Measurements from ENCODE around the gene PPP1R9B. TPM values are rescaled to one million over a fixed set of nuclear protein-coding genes. Genes with fewer than 3 reads are reported as not detected.

The PPP1R9B gene
- total RNA-seq, 1 donor from 2014 or later: 61.5 TPM

DNA sequence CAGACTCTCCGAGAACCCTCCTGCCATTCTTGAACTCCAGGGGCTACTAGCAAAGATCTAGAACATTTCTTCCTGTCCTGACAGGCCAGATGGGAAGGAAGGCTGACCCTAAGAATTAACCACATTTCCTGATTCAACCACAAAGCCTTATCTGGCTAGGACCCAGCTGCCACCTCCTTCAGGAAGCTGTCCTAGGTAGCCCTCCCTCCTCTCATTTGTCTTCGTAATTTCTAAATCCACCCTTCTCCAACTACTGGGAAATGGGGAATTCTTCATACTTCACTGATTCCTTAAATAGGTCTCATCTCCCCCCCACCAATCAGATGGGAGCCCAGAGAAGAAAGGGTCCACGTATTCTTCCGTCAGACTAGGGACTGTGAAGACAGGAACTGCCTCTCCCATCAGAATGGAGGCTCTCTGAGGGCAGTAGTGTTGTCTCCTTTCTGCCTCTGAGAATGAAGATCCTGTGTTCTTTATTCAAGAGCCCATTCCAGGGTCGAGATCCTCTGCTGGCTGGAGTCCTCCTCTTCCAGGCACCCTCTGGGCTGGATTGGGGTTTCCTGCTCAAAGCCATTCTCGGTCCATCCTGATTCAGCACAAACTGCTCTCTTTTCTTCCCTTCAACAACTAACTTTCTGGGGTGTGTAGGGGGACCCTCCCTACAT is 22.6 kb downstream of the PPP1R9B start:
- no peak for DNase-seq (ENCODE audit: low spot score)

DNA sequence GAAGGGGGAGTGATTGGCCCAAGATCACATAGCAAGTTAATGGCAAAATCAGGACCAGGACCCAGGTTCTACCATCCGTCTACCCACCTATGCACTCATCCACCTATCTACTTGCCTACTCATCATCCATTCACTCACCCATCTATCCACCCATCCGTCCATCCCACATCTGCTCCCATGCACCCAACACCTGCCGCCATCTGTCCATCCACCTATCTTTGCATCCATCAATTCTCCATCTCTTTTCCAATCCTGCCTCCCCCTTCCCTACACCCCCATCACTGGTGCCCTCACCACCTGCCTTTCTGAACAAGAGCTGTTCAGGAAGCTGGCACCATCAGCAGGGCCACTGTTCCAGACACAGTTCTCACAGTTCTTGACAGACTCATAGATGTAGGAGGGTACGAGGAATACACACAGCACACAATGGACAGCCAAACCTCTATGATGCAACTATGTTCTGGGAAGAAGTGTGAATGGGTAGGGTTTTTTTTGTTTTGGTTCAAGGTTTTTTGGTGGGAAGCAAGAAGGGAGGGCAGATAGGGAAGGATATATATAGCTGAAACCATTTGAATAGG is 25.0 kb downstream of the PPP1R9B start:
- DNase-seq (ENCODE audit: low spot score): no peak

DNA sequence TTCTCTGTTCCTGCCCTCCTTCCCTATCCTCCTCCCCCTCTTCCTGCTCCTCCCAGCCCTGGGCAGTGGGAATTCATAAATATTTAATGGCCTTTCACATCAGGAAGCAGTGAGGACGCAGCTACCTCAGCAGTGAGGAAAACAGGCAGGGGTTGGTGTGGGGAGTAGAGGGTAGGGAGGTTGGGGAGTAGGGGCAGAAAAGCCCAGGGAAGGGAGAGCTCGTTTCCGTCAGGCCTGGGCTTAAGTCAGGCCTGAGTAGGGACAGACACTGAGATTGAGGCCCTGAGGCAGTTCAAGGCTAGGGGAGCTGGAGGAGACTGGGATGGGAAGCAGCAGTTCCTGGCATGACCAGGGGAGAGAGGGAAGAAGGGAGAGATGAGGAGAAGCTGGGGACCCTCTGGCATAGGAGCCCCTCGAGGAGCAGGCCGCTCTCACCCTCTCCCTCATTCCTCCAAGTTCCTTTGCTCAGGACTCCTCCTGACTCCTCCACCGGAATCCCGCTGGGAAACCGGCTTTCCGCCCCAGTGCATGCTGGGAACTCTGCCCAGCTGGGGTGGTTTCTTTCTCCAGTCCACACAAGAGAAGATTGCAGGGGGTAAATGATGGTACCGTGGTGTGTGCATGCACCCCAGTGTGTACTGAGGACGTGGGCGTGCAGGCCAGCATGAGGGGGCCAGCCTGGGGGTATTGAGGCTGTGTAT is 26.7 kb downstream of the PPP1R9B start:
- no peak for DNase-seq (ENCODE audit: low spot score)

DNA sequence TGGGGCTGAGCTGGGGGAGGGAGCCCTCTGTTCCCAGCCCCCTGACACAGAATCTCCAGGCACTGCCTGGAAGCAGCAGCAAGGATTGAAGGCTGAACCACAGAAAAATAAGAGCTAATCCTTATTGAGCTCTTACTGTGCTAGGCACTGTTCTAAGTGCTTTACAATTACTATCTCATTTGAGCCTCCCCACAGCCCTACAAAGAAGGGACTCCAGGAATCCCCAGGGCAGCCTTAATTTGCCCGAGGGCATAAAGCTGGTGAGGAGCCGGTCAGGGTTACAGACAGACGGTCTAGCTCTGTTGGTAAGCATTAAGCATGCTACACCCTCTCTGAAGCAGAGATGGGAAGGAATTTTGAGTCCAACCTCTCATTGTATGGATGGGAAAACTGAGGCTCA is 27.5 kb downstream of the PPP1R9B start:
- DNase-seq (ENCODE audit: low spot score): no peak

DNA sequence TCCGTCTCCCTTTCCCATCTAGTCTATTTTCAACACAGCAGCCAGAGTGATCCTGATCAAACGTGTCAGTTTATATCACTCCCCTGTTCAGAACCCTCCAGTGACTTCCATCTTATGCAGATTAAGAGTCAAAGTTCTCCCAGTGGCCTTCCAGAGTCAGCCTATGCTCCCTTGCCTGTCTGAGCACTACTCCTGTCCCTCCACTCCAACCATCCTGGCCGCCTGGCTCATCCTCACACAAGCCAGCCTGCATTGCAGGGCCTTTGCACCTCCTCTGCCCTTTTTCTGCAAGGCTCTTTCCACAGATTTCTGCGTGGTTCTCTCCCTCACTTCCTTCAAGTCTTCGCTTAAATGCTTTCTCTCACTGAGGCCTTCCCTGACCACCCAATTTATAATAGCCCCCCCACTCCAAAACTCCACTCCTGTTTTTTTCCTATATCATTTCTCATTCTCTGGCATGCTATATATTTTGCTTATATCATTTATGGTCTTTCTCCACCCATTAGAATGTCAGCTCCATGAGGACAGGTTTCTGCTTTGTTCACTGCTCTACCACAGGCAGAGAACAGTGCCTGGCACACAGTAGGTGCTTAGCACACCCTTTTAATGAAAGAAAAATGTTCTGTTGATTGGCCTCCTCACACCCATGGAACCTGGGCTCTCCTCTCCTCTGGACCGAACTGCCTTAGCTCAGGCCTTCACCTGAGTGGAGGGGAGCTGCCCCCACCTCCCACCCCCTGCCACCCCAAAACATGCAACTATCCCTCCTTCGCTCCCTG is 29.8 kb downstream of the PPP1R9B start:
- DNase-seq (ENCODE audit: low spot score): no peak

DNA sequence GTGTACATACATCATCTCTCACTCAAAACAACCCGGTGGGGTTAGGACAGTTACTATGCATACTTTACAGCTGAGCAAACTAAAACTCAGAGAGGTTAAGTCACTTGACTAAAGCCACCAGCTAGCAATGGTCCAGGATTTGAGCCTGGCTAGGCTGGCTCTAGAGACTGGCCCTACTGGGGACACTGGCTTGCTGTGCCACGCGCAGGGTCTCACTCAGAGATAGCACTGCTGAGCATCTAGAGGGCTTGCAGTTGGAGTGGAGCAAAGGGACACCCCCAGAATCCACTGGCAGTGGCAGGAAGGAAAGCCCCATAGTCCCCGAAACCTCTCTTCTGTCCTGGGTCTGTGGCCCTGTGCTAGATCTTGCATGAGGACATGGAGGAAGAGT is 31.7 kb downstream of the PPP1R9B start:
- no peak for DNase-seq (ENCODE audit: low spot score)

DNA sequence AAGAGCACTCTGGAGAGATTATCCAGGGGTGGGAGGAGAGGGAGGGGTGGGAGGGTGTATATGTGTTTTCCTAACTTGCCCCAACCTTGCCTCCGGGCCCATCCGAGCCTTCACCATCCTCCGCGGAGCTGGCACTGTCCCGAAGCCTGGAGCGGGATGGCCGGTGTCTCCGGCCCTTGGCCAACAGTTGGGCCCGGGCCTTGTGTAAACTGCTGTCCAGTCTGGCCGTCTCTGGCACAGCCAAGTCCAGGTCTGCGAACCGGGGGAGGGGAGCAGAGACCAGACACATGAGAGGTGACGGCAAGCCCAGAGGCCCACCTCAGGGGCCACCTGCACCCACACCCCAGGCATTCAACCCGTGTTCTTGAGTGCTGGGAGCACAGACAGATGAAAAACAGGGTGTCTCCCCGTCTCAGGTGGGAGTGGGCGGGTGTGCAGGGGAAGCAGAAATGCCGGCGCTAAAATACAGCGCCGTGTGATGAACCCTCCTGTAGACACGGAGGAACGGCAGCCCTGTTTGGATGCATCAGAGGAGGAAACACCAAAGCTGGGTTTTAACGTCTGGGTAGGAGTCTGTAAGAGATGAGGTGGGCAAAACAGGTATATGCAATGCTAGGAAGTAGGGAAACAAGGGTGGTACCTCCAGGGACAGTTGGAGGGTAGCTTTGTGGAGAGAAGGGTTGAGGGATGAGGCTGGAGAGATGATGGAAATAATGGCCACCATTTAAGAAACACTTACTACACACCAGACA is 32.2 kb downstream of the PPP1R9B start:
- DNase-seq (ENCODE audit: low spot score): no peak

DNA sequence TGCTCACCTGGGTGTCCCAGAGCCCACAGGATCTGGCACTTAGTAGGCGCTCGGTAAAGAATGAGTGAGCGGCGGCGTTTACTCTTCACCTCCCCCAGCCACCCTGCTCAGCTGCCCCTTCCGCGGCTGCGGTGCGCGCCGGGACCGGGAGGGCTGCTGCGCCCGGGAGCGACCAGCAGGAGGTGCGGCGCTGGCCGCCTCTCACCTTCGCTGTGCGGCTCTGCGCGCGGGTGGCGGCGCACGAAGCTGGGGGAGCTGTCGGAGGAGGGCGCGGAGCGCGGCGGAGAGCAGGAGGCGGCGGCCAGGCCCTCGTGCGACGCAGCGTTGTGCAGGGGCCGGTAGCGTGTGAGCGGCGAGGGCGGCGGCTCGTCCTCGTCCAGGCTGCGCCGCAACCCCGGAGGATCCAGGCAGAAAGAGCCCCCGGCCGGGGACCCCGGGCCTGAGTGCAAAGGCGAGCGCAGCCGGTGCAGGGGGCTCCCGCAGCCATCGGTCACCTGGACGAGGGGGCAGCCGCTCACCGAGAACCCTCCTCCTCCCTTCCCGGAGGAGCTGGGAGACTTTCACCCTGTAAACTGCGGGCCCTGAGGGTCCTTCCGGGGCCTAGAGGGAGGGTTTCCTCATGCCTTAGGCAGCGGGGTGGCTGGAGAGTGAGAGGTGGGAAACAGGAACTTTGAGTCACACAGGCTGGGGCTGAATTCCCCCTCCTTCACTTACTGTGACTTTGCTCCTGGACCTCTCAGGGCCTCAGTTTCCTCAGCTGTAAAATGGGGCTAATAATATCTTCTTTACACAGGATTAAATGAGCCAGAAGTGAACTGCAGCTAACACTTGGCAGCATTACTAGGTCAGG is 33.0 kb downstream of the PPP1R9B start:
- DNase-seq (ENCODE audit: low spot score): peak; percentile 24

DNA sequence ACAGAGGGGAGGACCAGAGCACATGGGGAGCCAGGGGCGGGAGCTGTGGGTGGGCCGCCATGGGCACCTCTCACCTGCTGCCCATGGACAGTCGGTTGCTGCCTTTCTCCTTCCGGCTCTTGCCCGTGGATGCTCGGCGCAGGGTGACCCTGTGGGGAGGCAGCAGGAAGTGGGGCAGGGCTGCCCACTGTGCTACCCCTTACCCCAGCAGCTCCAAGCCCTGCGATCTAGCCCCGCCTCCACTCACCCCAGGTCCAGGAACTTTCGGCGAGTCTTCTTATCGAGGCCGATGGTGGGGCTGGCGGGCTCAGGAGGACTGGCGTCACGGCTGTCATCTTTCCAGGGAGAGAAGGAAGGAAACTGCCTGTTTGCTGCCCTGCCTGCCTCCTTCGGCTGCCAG is 34.7 kb downstream of the PPP1R9B start:
- no peak for DNase-seq (ENCODE audit: low spot score)

DNA sequence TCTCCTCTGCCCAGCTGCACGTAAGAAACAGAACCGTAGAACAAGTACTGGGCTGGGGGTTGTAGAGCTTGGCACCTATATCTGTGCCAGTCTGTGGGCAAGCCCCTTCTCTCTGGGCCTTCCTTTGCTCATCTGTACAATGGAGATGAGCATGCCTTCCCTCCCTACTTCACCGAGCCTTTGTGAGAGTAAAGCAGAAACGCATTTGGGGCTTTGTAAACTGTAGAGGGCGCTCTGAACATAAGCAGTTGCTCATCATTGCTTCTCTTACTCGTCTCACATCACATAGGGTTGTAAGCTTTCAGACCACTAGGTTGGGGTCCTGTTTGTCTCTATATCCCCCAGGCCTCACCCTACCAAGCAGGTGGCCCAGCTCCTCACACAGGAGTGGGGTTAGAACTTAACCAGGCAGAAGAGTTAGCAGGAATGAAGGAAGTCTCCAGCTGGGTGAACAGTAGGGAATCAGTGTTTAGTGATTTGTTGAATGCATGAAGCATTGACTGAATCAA is 35.6 kb downstream of the PPP1R9B start:
- no peak for DNase-seq (ENCODE audit: low spot score)

DNA sequence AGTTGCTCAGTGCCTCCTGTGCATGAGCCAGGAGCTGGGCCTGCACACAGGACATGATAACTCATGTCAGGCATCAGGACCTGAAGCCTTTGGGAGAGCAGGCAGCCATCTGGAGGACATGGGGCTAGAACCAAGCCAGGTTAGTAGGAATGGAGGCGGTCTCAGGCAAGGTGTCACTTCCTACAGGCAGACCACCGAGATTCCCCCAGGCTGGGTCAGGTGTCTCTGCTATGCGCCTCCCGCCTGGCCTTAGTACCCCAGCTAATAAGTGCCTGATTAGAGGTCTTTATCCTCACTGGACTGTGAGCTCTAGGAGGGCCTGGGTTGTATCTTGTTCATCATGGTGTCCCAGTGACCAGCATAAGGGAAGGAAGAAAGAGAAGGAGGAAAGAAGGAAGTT is 36.1 kb downstream of the PPP1R9B start:
- no peak for DNase-seq (ENCODE audit: low spot score)

DNA sequence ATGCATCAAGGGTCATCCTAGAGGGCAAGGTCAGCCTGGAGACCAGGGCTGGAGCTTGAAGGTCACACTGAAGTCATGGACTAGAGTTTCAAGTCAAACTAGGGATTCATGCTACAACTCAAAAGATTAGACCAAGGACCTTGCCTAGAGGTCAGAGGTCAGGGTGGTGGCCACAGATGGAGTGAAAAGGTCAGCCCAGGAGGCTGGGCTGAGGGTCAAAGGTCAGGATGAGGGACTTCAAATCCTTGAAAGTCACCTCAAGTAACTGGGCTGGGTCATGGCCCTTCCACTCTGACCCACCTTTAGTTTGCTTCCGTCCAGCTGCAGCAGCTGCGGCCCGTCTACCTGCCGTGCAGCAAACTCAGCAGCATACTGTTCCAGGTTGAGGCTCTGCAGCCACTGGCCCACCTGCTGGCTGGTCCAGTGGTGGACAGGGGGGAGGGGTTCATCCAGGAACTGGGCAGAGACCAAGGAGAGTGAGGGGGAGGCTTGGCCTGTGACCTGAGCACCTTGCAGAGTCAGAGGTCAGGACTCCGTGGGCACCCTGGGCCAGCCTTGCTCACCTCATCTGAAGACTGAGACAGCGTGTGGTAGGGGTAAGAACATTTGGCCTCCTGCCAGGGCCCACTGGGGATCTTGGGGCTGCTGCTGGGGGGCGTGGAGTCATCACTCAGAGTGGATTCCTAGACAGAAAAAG is 36.7 kb downstream of the PPP1R9B start:
- no peak for DNase-seq (ENCODE audit: low spot score)

DNA sequence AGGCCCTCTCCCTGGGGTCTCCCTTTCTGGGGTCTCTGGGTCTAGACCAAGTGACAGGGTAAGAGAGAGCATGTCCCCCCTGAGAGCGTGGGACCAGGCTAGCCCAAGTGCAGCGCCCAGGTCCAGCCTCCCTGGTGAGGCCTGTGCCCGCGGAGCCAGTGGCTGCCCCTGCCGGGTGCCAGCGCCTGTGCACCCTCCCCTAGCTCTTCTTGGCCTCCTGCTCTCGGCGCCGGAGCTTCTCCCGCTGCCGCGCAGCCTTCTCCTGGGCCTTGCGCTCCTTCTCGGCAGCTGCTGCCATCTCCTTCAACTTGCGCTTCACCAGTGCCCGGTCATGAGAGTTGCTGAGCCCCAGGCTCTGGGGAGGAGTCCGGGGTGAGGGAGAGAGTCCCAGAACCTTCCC is 37.8 kb downstream of the PPP1R9B start:
- DNase-seq (ENCODE audit: low spot score): no peak

DNA sequence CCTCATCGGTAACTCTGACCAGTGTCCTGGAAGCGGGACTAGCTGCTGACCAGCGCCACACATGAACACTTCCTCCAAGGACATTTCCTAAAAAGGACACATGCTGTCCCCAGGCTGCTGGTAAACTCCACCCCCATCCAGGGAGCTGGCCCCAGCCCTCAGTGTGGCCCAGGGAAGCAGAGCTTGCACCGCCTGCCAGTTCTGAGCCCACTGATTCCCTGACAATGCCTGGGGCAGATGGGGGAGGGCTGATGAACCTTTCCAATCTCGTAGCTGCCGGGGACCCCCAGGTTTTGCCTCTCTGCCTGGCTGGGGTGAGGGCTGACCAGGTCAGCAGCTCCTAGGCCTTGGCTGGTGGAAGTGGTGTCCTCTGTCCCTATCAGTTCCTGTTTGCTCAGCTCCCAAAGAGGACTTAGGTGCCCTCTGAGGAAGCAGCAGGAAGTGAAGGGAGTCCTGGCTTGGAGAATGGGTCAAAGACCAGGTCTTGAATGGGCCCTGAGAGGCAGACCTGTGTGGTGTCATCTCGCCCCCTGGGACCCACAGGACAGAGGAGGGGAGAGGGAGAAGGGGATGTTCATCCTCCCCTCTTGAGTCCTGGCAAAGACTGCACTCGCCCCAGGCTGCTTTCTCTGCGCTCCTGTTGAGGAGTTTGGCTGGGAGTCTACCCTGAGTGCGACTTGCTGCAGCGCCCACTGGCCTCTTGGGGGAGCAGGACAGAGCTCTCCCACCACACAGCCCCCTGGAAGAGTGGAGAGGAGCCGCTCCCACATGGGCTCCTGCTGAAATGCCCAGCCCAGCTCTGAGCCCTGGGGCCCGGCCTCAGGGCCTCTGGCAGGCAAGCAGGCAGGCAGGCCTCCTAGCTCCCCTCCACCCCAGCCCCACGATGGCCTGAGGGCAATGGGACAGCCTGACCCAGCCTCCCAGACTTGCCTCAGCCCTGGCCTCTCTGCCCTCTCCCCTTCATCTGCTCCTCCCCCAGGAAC is 38.5 kb downstream of the PPP1R9B start:
- no peak for DNase-seq (ENCODE audit: low spot score)

DNA sequence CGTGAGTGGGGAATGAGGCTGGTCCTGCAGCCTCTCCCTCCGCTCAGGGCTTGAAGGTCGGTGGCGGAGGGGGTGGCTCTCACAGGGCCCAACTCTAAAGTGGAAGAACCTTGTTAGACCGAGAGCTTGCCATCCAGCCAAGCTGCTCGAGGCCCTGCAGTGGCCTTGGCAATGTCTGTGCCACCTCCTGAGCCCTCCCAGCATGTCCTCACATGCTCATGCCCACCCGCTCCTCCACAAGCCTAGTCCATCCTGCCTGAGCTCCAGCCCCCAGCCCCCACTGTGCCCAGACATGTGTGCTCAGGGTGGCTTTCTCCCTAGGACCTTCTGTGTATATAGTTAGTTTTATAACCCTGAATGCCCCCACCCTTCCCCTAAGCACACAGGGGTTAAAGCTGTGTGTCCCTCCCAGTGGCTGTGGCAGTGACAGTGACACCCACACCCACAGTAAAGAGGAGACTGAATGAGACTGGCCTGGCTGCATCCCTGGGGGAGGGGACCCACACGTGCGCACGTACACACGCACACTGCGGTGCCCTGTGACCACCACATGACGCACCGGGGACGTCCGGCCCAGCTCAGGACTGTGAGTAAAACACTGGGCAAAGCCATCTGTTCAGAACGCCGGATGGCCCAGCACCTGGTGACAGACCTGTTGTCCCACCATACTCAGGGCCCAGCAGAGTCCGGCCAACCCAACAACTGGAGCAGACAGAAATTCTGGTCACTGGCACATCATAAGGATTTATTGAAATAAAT is 39.7 kb downstream of the PPP1R9B start:
- no peak for DNase-seq (ENCODE audit: low spot score)

DNA sequence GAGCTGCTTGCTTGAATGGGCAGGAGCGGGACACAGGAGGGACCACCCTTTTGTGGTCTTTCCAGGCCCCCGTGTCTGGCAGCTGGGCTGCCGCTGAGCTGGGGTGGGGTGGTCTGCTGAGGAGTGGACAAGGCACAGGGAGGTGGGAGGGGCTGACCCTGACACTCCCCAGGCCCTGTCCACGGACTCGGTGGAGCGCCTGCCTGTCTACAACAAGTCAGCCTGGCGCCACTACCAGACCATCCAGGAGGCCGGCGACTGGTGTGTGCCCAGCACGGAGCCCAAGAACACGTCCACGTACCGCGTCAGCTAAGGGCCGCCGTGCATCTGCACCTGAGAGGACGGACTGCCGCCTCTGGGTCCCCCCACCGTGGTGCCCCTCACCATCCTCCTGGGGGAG is 40.7 kb downstream of the PPP1R9B start:
- DNase-seq (ENCODE audit: low spot score): no peak

DNA sequence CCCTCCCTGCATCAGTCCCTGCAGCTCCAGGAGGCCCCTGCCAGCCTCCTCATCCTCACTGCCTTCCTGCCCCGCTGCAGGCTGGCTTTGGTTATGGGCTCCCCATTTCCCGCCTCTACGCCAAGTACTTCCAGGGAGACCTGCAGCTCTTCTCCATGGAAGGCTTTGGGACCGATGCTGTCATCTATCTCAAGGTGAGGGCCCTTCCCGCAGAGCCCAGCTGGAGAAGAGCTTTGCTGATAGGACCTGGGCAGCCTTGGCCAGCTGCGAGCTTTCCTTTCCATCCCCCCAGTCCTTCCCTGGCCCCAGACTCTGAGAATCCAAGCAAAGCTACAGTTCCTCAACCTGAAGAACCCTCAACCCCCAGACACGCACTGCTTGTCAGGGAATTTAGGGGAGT is 41.3 kb downstream of the PPP1R9B start:
- no peak for DNase-seq (ENCODE audit: low spot score)

DNA sequence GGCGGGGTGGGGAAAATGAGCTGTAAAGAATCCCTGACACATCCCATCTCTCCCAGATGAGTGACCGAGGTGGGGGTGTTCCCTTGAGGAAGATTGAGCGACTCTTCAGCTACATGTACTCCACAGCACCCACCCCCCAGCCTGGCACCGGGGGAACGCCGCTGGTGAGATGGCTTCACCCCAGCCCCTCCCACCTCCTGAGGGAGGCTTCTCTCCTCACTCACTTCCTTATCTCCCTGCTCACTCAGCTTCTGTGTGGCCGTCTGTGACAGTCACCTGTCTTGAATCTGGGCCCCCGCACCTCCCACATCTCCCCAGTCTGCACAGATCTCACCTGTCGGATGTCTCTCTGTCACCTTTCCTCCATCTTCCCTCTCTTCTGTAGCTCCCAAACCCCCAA is 41.9 kb downstream of the PPP1R9B start:
- no peak for DNase-seq (ENCODE audit: low spot score)
